ENCODE results near the gene OR56B4.
"Not testable (repeated sequence)": the region's sequence is repeated elsewhere in the genome, so short reads cannot be mapped to it uniquely, and the experiment has no call there.

Gene OR56B4

GRCh38 chr11:6099577-6099976 lies 7.9 kb upstream of the OR56B4 start:
- Histone ChIP-seq H3K9ac (ENCODE audit: low read depth, low read length) (no peak overlapping the region), H3K27me3 (ENCODE audit: control insufficient read depth, insufficient read depth, low read length) (no peaks in the 10 kb centered on the region), H3K4me1 (ENCODE audit: control insufficient read depth, insufficient read depth, low read length) (no peaks in the 10 kb centered on the region), H3K4me3 (ENCODE audit: low read depth, low read length) (no peak overlapping the region), H3K36me3 (ENCODE audit: control insufficient read depth, insufficient read depth, low read length) (no peaks in the 10 kb centered on the region), H3K9me3 (ENCODE audit: control insufficient read depth, insufficient read depth, low read length) (no peaks in the 10 kb centered on the region)

GRCh38 chr11:6110011-6110410 lies 2.5 kb downstream of the OR56B4 start:
- H3K36me3 ChIP-seq (ENCODE audit: control insufficient read depth, insufficient read depth, low read length): no peaks in the 10 kb centered on the region
- no peaks in the 10 kb centered on the region for H3K27me3 ChIP-seq (ENCODE audit: control insufficient read depth, insufficient read depth, low read length)
- no peak overlapping the region for H3K4me3 ChIP-seq (ENCODE audit: low read depth, low read length)
- no peaks in the 10 kb centered on the region for H3K9me3 ChIP-seq (ENCODE audit: control insufficient read depth, insufficient read depth, low read length)
- no peaks in the 10 kb centered on the region for H3K4me1 ChIP-seq (ENCODE audit: control insufficient read depth, insufficient read depth, low read length)
- H3K9ac ChIP-seq (ENCODE audit: low read depth, low read length): no peak overlapping the region

- H3K9me3 ChIP-seq (ENCODE audit: control insufficient read depth, insufficient read depth, low read length): no peaks in the 10 kb centered on the region
Measured at GRCh38 chr11:6111673-6112072, 4.2 kb downstream of the OR56B4 start.

GRCh38 chr11:6116638-6117037 lies 9.2 kb downstream of the OR56B4 start:
- no peak overlapping the region for H3K9ac ChIP-seq (ENCODE audit: low read depth, low read length)
- H3K9me3 ChIP-seq (ENCODE audit: control insufficient read depth, insufficient read depth, low read length): no peaks in the 10 kb centered on the region
- H3K27me3 ChIP-seq (ENCODE audit: control insufficient read depth, insufficient read depth, low read length): no peaks in the 10 kb centered on the region
- no peak overlapping the region for H3K4me3 ChIP-seq (ENCODE audit: low read depth, low read length)
- H3K36me3 ChIP-seq (ENCODE audit: control insufficient read depth, insufficient read depth, low read length): no peaks in the 10 kb centered on the region
- no peaks in the 10 kb centered on the region for H3K4me1 ChIP-seq (ENCODE audit: control insufficient read depth, insufficient read depth, low read length)

More at GRCh38 chr11:6111673-6112072, 4.2 kb downstream of the OR56B4 start:
- Histone ChIP-seq H3K4me3 (ENCODE audit: low read depth, low read length) (no peak overlapping the region), H3K36me3 (ENCODE audit: control insufficient read depth, insufficient read depth, low read length) (no peaks in the 10 kb centered on the region), H3K27me3 (ENCODE audit: control insufficient read depth, insufficient read depth, low read length) (no peaks in the 10 kb centered on the region), H3K4me1 (ENCODE audit: control insufficient read depth, insufficient read depth, low read length) (no peaks in the 10 kb centered on the region), H3K9ac (ENCODE audit: low read depth, low read length) (no peak overlapping the region)

- Histone ChIP-seq H3K9ac (ENCODE audit: low read depth, low read length) (no peak overlapping the region), H3K4me1 (ENCODE audit: control insufficient read depth, insufficient read depth, low read length) (no peaks in the 10 kb centered on the region), H3K27me3 (ENCODE audit: control insufficient read depth, insufficient read depth, low read length) (no peaks in the 10 kb centered on the region), H3K9me3 (ENCODE audit: control insufficient read depth, insufficient read depth, low read length) (no peaks in the 10 kb centered on the region), H3K4me3 (ENCODE audit: low read depth, low read length) (no peak overlapping the region), H3K36me3 (ENCODE audit: control insufficient read depth, insufficient read depth, low read length) (no peaks in the 10 kb centered on the region)
Measured at GRCh38 chr11:6124245-6124644, 16.8 kb downstream of the OR56B4 start.

- no peaks in the 10 kb centered on the region for H3K27me3 ChIP-seq (ENCODE audit: control insufficient read depth, insufficient read depth, low read length)
- no peaks in the 10 kb centered on the region for H3K9me3 ChIP-seq (ENCODE audit: control insufficient read depth, insufficient read depth, low read length)
Measured at GRCh38 chr11:6127881-6128280, 20.4 kb downstream of the OR56B4 start.

GRCh38 chr11:6129011-6129410 lies 21.5 kb downstream of the OR56B4 start:
- H3K4me3 ChIP-seq (ENCODE audit: low read depth, low read length): no peak overlapping the region
- H3K27me3 ChIP-seq (ENCODE audit: control insufficient read depth, insufficient read depth, low read length): no peaks in the 10 kb centered on the region
- no peaks in the 10 kb centered on the region for H3K9me3 ChIP-seq (ENCODE audit: control insufficient read depth, insufficient read depth, low read length)
- H3K4me1 ChIP-seq (ENCODE audit: control insufficient read depth, insufficient read depth, low read length): no peaks in the 10 kb centered on the region
- no peaks in the 10 kb centered on the region for H3K36me3 ChIP-seq (ENCODE audit: control insufficient read depth, insufficient read depth, low read length)
- H3K9ac ChIP-seq (ENCODE audit: low read depth, low read length): no peak overlapping the region

More at GRCh38 chr11:6127881-6128280, 20.4 kb downstream of the OR56B4 start:
- Histone ChIP-seq H3K9ac (ENCODE audit: low read depth, low read length) (no peak overlapping the region), H3K4me1 (ENCODE audit: control insufficient read depth, insufficient read depth, low read length) (no peaks in the 10 kb centered on the region), H3K4me3 (ENCODE audit: low read depth, low read length) (no peak overlapping the region), H3K36me3 (ENCODE audit: control insufficient read depth, insufficient read depth, low read length) (no peaks in the 10 kb centered on the region)

GRCh38 chr11:6129635-6130034 lies 22.2 kb downstream of the OR56B4 start:
- Histone ChIP-seq H3K4me1 (ENCODE audit: control insufficient read depth, insufficient read depth, low read length) (no peaks in the 10 kb centered on the region), H3K27me3 (ENCODE audit: control insufficient read depth, insufficient read depth, low read length) (no peaks in the 10 kb centered on the region), H3K9me3 (ENCODE audit: control insufficient read depth, insufficient read depth, low read length) (no peaks in the 10 kb centered on the region), H3K4me3 (ENCODE audit: low read depth, low read length) (no peak overlapping the region), H3K36me3 (ENCODE audit: control insufficient read depth, insufficient read depth, low read length) (no peaks in the 10 kb centered on the region), H3K9ac (ENCODE audit: low read depth, low read length) (no peak overlapping the region)

- Histone ChIP-seq H3K27me3 (ENCODE audit: control insufficient read depth, insufficient read depth, low read length) (no peaks in the 10 kb centered on the region), H3K4me1 (ENCODE audit: control insufficient read depth, insufficient read depth, low read length) (no peaks in the 10 kb centered on the region), H3K9ac (ENCODE audit: low read depth, low read length) (no peak overlapping the region), H3K4me3 (ENCODE audit: low read depth, low read length) (no peak overlapping the region), H3K36me3 (ENCODE audit: control insufficient read depth, insufficient read depth, low read length) (no peaks in the 10 kb centered on the region), H3K9me3 (ENCODE audit: control insufficient read depth, insufficient read depth, low read length) (no peaks in the 10 kb centered on the region)
Measured at GRCh38 chr11:6132431-6132830, 24.9 kb downstream of the OR56B4 start.

GRCh38 chr11:6135936-6136335 lies 28.5 kb downstream of the OR56B4 start:
- not testable (repeated sequence) for H3K9me3 ChIP-seq (ENCODE audit: control insufficient read depth, insufficient read depth, low read length); H3K27me3 ChIP-seq (ENCODE audit: control insufficient read depth, insufficient read depth, low read length); H3K9ac ChIP-seq (ENCODE audit: low read depth, low read length); H3K4me1 ChIP-seq (ENCODE audit: control insufficient read depth, insufficient read depth, low read length); H3K36me3 ChIP-seq (ENCODE audit: control insufficient read depth, insufficient read depth, low read length); H3K4me3 ChIP-seq (ENCODE audit: low read depth, low read length)

GRCh38 chr11:6142936-6143335 lies 35.5 kb downstream of the OR56B4 start:
- Histone ChIP-seq H3K9me3 (ENCODE audit: control insufficient read depth, insufficient read depth, low read length) (no peaks in the 10 kb centered on the region), H3K36me3 (ENCODE audit: control insufficient read depth, insufficient read depth, low read length) (no peaks in the 10 kb centered on the region), H3K27me3 (ENCODE audit: control insufficient read depth, insufficient read depth, low read length) (no peaks in the 10 kb centered on the region), H3K4me3 (ENCODE audit: low read depth, low read length) (no peak overlapping the region), H3K4me1 (ENCODE audit: control insufficient read depth, insufficient read depth, low read length) (no peaks in the 10 kb centered on the region), H3K9ac (ENCODE audit: low read depth, low read length) (no peak overlapping the region)

GRCh38 chr11:6143737-6144136 lies 36.3 kb downstream of the OR56B4 start:
- not testable (repeated sequence) for H3K36me3 ChIP-seq (ENCODE audit: control insufficient read depth, insufficient read depth, low read length); H3K9me3 ChIP-seq (ENCODE audit: control insufficient read depth, insufficient read depth, low read length); H3K27me3 ChIP-seq (ENCODE audit: control insufficient read depth, insufficient read depth, low read length); H3K4me1 ChIP-seq (ENCODE audit: control insufficient read depth, insufficient read depth, low read length); H3K9ac ChIP-seq (ENCODE audit: low read depth, low read length)
- peak overlapping the region; percentile 45 for H3K4me3 ChIP-seq (ENCODE audit: low read depth, low read length)

- H3K9ac ChIP-seq (ENCODE audit: low read depth, low read length): no peak overlapping the region
- H3K4me1 ChIP-seq (ENCODE audit: control insufficient read depth, insufficient read depth, low read length): no peaks in the 10 kb centered on the region
- no peaks in the 10 kb centered on the region for H3K27me3 ChIP-seq (ENCODE audit: control insufficient read depth, insufficient read depth, low read length)
- H3K9me3 ChIP-seq (ENCODE audit: control insufficient read depth, insufficient read depth, low read length): no peaks in the 10 kb centered on the region
- H3K4me3 ChIP-seq (ENCODE audit: low read depth, low read length): no peak overlapping the region
- H3K36me3 ChIP-seq (ENCODE audit: control insufficient read depth, insufficient read depth, low read length): no peaks in the 10 kb centered on the region
Measured at GRCh38 chr11:6151117-6151516, 43.6 kb downstream of the OR56B4 start.
